NCI-H510A (cell line): ENCODE measurements around the gene TLR5.

Source experiments
- DNase-seq: peaks from one replicate; lab custom pipeline; 2025; lab: John Stamatoyannopoulos, UW

TLR5 gene

DNA sequence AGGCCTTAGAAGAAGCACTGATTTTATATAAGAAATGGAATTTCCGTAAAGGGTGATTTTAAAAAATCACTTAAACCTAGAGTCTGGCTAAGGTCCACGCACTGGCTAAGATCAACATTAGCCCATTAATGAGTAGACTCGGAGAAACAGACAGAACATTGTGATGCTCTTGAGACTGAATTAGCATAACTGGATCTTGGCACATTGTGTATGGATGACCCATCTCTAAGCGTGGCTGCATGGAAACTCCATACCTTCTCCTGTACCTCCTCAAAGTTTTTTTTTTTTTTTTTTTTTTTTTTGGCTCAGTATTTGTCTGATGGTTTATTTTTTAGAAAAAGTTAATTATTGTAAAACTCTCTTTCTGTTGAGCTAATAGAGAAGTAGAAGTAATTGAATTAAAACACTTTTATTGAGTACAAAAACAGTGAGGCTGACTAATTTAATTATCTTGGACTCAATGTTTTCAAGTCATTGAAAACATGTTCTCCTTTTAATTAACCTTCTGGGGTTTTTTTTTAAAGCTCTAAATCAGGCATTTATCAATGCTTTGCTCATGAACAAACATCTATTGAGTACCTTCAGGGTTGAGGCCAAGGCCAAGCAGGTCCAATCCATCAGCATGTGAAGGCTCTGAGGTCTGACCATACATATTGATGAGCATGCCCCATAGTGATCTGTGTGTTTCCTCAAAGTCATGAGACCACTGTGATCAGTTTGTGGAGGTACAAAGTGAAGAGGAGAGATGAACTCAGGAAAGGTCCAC lies 74.0 kb downstream of the TLR5 start:
- no peak for DNase-seq

DNA sequence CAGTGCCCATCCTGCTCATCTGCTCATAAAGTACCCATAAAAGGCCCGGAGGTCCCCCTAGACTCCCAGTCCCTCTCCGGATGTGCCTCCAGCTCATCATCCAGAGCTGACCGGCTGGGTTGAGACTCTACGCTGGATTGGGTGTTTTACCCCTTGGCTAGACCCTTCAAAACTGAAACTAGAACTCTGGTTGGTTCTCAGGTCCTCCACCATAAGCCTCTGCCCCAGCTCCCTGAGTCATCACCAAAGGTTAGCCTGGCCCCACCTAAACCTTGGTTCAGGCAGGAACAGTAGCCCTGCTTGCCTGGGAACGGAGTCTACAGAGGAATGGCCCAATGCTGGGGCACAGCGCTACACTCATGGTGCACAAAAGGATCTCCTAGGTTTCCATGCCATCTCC lies 75.1 kb downstream of the TLR5 start:
- no peak for DNase-seq

DNA sequence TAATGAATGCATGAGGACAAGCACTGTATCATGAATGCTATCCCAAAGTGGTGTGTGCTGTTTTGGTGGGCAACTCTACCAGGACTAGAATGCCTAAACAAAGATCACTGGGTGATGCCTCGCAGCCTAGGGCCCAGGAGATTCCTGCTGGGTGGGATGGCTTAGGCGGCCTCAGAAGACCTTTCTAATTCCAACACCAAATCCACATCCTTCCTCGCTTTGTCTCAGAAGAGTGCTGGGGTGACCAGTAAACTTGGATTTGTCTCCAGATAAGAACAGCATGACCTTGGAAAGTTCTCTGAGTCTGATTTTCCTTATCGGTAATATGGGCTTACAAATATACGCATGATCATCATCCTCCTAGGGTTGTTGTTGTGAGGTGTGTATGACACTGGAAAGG lies 76.6 kb downstream of the TLR5 start:
- no peak for DNase-seq

DNA sequence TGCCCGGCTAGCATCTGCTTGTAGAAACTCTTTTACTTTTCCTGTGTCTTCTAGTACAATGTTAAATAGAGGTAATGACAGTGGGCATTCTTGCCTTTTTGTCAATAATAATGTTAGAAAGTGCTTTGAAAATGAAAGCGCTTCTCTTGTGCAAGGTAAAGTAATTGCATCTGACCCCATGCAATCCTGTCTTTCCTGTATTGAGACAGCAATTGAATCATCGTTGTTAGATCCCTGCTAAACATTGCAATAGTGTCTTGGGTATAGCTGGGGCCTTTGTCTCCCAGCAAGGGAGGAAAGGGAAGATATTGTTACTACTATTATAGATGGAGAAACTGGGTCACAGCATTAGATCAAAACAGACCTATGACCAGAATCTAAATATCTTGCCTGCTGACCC lies 80.9 kb downstream of the TLR5 start:
- no peak for DNase-seq

DNA sequence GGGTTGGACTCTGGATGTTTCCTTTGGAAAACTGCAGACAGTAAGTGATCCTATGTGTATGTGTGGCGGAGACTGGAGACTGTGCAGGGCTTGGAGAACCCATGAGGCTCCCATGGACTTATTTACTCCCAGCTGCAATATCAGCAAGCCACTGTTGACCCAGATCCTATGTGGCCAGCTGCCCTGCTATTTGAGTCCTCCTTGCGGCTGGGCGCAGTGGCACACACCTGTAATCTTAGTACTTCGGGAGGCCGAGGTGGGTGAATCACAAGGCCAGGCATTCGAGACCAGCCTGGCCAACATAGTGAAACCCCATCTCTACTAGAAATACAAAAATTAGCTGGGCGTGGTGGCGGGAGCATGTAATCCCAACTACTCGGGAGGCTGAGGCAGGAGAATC lies 83.5 kb downstream of the TLR5 start:
- DNase-seq, result no peak
